Measurements from ENCODE around the gene C16orf74.
A peak's percentile ranks its signal among the peaks of the same experiment; 100 is the strongest.

The C16orf74 gene

DNA sequence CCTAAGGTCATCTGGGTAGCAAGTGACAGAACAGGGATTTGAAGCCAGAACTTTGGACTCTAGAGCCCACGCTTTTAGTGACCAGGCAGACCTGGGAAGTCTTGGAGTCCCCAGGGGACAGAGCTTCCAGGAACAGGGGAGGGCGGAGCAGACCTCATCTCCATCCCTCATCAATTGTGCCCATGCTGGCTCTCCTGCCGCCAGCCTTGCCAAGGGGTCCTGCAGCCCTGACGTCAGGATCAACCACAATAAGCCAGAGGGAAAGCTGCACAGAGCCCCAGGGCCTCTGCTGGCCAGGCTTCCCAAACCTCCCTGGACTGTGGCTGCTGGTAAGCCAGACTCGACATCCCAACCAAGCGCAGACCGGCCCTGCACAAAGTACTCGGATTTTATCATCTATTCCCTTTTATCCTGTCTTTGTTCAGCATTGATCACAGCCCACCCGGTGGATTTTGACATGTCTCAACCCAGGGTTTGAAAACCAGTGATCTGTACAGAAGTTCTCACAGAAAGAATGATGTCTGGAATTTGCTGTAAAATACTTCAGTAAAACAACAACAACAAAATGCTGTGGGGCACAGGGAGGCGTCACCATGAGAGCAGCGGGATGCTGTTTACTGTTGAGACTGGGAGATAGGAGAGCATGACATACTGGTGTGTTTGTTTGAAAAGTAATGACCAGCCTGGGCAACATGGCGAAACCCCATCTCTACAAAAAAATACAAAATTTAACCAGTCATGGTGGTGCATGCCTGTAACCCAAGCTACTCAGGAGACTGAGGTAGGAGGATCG lies 11.8 kb downstream of the C16orf74 start:
- DNase-seq: no peak

- DNase-seq: no peak
These were observed 14.0 kb downstream of the C16orf74 start for GRCh38 chr16:85736921-85737320.

- no peak for DNase-seq
These were observed 14.9 kb downstream of the C16orf74 start for GRCh38 chr16:85735946-85736345.

- DNase-seq: peak; percentile 54
These were observed 15.7 kb downstream of the C16orf74 start for GRCh38 chr16:85735225-85735635.

- no peak for DNase-seq
These were observed 16.4 kb downstream of the C16orf74 start for GRCh38 chr16:85734311-85735017.

GRCh38 chr16:85733839-85734170 lies 17.1 kb downstream of the C16orf74 start:
- peak; percentile 29 for DNase-seq

- DNase-seq: peak; percentile 38
These were observed 17.6 kb downstream of the C16orf74 start for GRCh38 chr16:85733155-85733838.

DNA sequence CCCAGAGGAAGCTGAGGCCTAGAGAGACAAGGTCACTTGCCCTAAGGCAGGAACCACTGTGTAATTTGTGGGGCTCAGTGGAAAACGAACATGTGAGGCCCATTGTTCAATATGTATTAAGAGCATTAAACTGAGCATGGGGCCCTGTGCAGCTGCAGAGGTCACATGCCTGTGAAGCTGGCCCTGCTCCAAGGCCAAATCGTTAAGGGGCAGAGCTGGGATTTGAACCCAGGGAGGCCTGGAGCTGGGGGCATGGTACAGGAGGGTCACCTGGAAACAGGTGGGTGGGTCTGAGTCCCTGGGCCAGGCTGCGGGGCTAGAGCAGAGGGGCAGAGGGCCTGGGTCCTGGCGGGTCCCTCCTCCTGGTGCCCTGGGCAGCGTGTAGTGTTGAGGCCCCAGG lies 19.7 kb downstream of the C16orf74 start:
- no peak for DNase-seq

DNA sequence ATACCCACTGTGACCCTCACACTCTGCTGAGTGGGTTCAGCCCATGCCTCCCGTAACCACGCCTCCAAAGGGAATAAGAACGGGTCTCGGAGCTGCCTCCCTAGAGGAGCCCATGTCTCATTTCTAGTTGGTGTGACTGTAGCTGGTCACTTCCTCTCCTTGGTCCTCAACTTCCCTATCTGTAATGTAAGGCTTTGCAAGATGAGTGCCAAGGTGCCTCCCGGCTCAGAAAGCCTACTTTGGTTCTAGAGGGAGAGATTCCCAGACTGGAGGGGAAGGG lies 20.8 kb downstream of the C16orf74 start:
- DNase-seq: peak; percentile 39

- DNase-seq: no peak
These were observed 21.3 kb downstream of the C16orf74 start for GRCh38 chr16:85729452-85730185.

DNA sequence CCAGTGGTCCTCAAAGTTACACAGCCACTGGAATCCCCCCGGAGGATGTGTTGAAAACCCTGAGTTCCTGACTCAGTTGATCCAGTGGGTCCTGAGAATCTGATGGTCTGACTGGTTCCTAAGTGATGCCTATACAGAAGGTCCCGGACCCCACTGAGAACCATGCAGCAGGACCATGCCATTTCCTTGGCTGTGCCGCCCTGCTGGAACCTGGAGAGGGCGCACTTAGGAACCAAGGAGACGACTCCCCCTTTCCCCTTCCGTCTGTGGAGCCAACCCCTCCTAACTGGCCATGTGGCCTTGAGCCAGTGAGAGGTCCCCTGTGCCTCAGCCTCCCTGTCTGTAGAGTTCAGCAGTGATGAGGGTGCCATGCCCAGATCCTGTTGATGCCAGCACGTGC lies 22.0 kb downstream of the C16orf74 start:
- DNase-seq: no peak

DNA sequence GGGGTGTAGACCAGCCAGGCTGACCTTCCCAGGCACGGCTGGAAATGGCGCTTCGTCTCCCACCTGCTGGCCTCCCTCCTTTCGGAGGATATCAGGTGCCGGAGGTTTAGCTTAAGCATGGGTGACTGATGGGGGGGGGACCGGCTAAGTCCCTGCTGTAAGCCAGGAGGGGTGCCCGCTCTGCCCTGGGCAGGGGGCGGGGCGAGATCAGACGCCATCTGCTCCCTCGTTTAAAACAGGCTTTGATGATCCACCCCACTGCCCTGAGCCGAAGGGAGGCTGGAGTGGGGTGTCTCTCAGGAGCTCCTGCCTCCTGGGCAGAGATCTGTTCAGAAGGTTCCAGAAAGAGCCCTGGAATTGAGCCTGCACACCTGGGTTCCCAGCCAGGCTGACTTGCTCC lies 26.0 kb downstream of the C16orf74 start:
- no peak for DNase-seq

- DNase-seq: no peak
These were observed 26.6 kb downstream of the C16orf74 start for GRCh38 chr16:85724126-85724879.

- no peak for DNase-seq
These were observed 28.6 kb downstream of the C16orf74 start for GRCh38 chr16:85722128-85722893.

- no peak for DNase-seq
These were observed 30.6 kb downstream of the C16orf74 start for GRCh38 chr16:85720302-85720637.

DNA sequence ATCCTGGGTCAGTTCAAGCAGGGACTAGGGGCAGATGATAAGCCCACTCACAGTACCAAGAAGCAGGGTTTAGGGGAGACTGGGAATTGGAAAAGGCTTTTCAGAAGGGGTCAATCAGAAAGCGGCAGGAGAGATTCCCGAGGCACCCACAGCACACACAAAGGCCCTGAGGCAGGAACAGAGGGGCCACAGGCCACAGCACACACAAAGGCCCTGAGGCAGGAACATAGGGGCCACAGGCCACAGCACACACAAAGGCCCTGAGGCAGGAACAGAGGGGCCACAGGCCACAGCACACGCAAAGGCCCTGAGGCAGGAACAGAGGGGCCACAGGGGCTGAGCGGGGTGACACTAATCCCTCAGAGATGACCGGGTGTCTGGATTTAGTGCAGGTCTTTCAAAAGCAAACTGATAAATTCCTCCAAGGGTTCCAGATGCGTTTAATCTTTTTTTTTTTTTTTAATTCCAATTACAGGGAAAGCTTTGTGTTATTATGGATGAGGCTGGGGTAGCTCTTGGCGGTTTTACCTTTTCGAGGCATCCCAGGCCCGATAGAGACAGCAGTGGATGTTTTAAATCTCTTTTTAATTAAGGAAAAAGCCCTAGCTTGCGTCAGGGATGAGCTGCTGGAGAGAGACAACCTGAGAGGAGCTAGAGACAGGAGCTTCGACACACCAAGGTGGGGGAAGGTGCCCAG lies 31.1 kb downstream of the C16orf74 start:
- no peak for DNase-seq

DNA sequence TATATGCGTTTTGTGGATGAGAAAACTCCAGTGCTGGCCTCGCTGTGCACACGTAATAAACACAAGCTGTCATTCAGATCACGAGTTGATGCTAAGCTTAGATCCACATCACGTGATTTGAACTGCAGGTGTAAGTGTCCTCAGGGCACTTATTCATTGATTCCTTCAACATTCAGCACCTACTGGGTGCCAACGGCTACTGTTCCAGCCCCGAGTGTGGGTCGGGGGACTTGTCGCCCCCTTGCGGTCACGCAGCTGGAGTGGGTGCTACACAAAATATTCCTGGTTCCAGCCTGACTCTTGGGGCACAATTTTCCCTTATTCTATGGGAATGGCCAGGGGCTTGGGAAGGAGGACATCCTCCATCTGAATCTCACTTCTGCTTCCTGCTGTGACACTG lies 32.2 kb downstream of the C16orf74 start:
- no peak for DNase-seq

- DNase-seq: no peak
These were observed 32.8 kb downstream of the C16orf74 start for GRCh38 chr16:85718153-85718477.

DNA sequence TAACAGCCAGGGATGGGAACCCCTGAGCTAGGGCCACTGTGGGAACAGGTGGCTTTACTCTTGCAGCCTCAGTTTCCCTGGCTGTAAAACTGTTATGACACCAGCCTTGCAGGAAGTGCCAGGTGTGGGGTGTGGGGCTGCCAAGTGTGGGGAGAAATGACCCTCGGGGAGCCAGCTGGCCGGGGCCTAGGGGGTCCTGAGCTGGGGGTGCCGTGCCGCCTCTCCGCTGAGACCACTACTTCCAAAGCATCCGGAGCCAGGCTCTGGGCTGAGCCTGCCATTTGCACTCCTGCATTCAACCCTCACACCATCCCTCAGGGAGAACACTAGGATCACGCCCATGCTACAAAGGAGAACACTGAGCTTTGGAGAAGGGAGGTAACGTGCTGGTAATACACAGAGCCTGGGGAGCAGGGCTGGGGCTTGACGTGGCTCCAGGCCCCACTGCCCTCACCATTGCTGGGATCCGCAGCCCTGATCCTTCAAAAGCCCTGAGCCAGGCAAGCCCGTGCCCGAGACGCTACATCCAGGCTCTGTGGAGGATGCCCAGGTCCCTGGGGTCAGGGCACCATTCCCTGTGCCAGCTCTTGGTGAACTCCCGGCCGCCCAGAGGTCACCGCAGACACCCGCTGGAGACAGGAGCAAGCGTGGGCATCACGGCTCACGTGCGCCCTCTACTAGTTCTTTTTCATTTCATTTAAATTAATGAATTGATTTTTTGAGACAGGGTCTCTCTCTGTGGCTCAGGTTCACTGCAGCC lies 33.3 kb downstream of the C16orf74 start:
- peak; percentile 29 for DNase-seq

DNA sequence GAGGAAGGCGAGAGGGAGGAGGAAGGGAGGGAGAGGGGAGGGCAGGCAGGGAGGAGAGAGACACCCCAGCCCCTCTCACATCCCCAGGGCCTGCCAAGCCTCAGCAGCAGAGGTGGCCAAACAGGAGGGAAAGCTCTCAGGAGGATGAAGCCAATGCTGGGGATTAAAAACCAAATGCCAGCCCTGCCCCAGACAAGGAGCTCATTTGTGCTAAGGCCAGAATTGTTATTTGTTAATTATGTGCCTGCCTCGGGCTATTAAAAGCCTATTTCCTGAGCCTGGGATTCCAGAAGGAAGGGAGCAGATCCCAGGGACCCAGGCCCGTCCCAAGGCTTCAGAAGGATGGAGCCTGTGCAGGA lies 34.2 kb downstream of the C16orf74 start:
- DNase-seq: no peak
